Measurements from ENCODE around the gene MYO19.

Gene MYO19

DNA sequence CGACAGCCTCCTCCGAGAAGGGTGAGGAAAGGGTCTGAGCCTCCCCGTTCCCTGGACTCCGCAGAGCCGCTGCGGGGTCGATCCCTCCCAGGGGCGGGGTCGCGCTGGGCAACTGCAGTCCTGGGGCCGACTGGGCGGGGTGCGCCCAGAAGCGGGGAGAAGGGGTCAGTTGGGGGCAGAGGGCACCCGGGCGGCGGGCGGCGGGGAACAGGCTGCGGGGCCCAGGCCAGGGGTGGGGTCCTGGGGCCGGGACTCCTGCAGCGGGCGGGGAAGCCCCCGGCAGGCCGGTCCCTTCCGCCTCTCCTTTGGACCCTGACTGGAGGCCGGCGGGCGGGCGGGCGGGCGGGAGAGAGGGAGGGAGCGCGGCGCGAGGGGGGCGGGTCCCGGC, 10.4 kb upstream of the MYO19 start:
- CTCF ChIA-PET = no interaction called here
- TF ChIP-seq, protein P1, sequence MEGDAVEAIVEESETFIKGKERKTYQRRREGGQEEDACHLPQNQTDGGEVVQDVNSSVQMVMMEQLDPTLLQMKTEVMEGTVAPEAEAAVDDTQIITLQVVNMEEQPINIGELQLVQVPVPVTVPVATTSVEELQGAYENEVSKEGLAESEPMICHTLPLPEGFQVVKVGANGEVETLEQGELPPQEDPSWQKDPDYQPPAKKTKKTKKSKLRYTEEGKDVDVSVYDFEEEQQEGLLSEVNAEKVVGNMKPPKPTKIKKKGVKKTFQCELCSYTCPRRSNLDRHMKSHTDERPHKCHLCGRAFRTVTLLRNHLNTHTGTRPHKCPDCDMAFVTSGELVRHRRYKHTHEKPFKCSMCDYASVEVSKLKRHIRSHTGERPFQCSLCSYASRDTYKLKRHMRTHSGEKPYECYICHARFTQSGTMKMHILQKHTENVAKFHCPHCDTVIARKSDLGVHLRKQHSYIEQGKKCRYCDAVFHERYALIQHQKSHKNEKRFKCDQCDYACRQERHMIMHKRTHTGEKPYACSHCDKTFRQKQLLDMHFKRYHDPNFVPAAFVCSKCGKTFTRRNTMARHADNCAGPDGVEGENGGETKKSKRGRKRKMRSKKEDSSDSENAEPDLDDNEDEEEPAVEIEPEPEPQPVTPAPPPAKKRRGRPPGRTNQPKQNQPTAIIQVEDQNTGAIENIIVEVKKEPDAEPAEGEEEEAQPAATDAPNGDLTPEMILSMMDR (conservative IDR thresholded peaks at IDR 0.05; ENCODE audit: low read depth) = no peak
- H3K27ac ChIP-seq = peak overlapping the region; percentile 98
- DNase-seq (ENCODE audit: low spot score) = no peak
- POLR2A ChIA-PET (ENCODE audit: low non-redundant PET) = interaction anchor here (0.8 to 1.9 kb wide), 2 partner anchors 11 to 13 kb away, joined by 4 to 7 read pairs; partner anchors contain the start of genes MYO19 and PIGW

DNA sequence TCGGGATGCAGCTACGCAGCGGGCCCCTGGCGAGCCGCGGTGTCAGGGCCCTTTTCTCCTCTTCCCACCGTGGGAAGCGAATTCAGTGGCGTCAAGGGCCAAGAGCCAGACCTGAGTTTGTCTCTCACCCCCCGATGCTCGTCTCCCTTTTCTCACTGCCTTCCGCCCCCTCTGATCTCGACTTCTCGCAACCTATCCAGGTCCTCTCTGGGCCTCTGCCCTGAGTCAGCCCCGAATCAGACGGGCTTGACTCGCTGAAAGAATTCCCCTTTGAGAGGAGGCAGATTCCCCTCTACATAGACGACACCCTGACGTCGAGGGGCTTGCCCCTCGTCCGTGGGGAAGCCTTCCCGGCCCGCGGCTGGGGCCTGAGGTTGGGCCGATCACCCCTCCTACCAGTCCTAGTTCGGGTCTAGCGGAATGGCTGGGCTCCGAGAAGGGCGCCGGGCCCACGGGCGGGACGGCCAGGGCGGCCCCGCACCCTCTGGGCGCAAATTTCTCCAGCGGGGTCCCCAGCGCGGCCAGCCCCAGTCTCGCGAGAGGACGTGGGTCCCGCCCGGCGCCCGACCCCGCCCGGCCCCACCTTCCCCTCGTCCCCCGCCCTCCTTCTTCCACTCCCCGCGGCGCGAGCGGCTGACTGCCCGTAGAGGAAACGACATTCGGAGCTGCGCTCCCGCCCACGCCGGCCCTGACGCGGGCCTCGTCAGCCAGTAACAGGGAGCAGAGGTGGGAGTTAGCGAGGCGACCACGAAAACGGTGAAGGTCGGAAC, 9.8 kb upstream of the MYO19 start, which contains the start of gene GGNBP2:
GGNBP2 (plus strand) TSS at position 613 of the 770 bp plus-strand sequence. CDS start 806 bp downstream, outside the sequence.
- DNase-seq (ENCODE audit: low spot score) = peak; percentile 88
- TF ChIP-seq, protein P1 (conservative IDR thresholded peaks at IDR 0.05; ENCODE audit: low read depth) = no peak
- ChIA-PET POLR2A (ENCODE audit: low non-redundant PET) (interaction anchor here (0.9 to 1.9 kb wide), 2 partner anchors 8 to 10 kb away, joined by 6 to 7 read pairs; partner anchors contain the start of genes MYO19 and PIGW), CTCF (interaction anchor here (0.6 kb wide), 1 partner anchor 859 kb away, joined by 3 read pairs; no protein-coding TSS in a partner anchor)
- peak within 1 kb of the TSS; percentile 98 for H3K27ac ChIP-seq

DNA sequence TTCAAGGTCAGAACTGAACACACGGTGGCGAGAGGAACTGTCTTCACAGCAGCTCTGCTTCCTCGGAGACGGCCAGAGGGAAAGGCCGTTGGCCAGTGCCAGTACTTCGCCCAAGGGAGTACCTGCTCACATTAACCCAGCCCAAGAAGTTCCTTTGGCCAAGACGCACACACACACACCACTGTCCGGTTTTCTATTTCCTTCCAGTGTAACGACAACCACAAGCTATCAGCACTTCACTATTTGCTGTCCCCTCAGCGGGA, 9.3 kb upstream of the MYO19 start:
- TF ChIP-seq, protein P1 (conservative IDR thresholded peaks at IDR 0.05; ENCODE audit: low read depth) = no peak
- peak; percentile 10 for DNase-seq (ENCODE audit: low spot score)
- POLR2A ChIA-PET (ENCODE audit: low non-redundant PET) = interaction anchor here (0.9 to 1.9 kb wide), 3 partner anchors 8 to 10 kb away, joined by 4 to 7 read pairs (median 6); partner anchors contain the start of genes MYO19 and PIGW
- CTCF ChIA-PET = interaction anchor here (0.6 kb wide), 2 partner anchors 14 to 859 kb away, joined by 3 to 8 read pairs; no protein-coding TSS in a partner anchor
- peak overlapping the region; percentile 98 for H3K27ac ChIP-seq

DNA sequence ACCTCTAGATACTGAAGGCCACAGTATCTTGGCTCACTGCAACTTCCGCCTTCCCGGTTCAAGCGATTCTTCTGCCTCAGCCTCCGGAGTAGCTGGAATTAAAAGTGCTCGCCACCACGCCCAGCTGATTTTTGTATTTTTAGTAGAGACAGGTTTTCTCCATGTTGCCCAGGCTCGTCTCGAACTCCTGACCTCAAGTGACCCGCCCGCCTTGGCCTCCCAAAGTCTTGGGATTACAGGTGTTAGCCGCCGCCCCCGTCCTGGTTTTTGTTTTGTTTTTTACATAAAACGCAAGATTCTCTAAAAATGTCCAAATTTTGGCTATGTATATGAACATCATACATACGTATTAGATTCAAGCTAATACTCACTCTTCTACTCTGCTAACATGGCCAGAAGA, 8.1 kb upstream of the MYO19 start:
- no peak for DNase-seq (ENCODE audit: low spot score)
- H3K27ac ChIP-seq = peak overlapping the region; percentile 98
- ChIA-PET POLR2A (ENCODE audit: low non-redundant PET) (interaction anchor here (1.2 kb wide), 1 partner anchor 9 kb away, joined by 4 read pairs; no protein-coding TSS in a partner anchor), CTCF (no interaction called here)
- TF ChIP-seq, protein P1 (conservative IDR thresholded peaks at IDR 0.05; ENCODE audit: low read depth) = no peak

DNA sequence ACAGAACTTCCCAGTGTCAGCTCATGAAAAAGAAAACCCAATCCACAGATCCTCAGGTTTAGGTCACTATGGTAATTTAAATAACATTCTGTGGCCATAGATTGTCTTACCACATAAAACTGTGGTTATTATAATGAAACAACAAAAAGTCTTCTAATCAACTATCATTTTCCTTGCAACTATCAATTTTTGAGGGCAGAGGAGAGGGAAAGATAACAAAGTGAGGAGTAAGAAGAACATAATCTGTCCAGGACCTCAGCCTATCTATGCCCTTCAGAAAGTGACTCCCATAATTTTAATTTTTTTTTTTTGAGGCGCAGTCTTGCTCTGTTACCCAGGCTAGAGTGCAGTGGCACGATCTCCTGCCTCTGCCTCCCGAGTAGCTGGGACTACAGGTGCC, 6.0 kb upstream of the MYO19 start:
- ChIA-PET CTCF (no interaction called here), POLR2A (ENCODE audit: low non-redundant PET) (no interaction called here)
- peak overlapping the region; percentile 10; the same call in 1 of the 2 replicates for H3K27ac ChIP-seq
- TF ChIP-seq, protein P1 (conservative IDR thresholded peaks at IDR 0.05; ENCODE audit: low read depth) = no peak
- DNase-seq (ENCODE audit: low spot score) = no peak

DNA sequence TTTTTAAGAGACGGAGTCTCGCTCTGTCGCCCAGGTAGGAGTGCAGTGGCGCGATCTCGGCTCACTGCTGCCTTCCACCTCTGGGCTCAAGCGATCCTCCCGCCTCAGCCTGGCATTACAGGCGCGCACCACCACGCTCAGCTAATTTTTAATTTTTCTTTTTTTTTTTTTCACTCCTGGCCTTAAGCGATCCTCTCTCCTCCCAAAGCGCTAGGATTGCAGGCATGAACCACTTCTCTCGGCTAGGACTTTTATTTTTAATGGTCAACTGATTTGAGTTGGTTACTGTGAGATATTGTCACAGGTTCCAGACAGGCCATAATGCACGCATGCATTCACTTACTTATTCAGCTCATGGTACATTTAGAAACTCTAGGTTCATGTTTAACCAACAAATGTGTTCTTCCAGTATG, 1.0 kb upstream of the MYO19 start:
- H3K27ac ChIP-seq = peak overlapping the region; percentile 99
- TF ChIP-seq, protein P1 (conservative IDR thresholded peaks at IDR 0.05; ENCODE audit: low read depth) = no peak
- CTCF ChIA-PET = interaction anchor here (0.5 to 0.7 kb wide), 4 partner anchors 15 to 1974 kb away, joined by 3 to 8 read pairs (median 4); partner anchors contain the start of gene MRM1
- DNase-seq (ENCODE audit: low spot score) = no peak
- POLR2A ChIA-PET (ENCODE audit: low non-redundant PET) = interaction anchor here (0.6 to 1.0 kb wide), 2 partner anchors 9 to 33 kb away, joined by 4 to 6 read pairs; no protein-coding TSS in a partner anchor
